HG03378 (cell line): Measurements from ENCODE around the gene GDF11.
"Not testable (repeated sequence)": the region's sequence is repeated elsewhere in the genome, so short reads cannot be mapped to it uniquely, and the experiment has no call there.

Experiments
- ATAC-seq: cut with Tn5 transposase; IDR thresholded peaks from one replicate; pipeline ENCODE4 v1.9.1; 2021; ENCODE audit warnings: mild to moderate bottlenecking, moderate library complexity; ENCODE audit not compliant: unreplicated experiment

GDF11 gene

DNA sequence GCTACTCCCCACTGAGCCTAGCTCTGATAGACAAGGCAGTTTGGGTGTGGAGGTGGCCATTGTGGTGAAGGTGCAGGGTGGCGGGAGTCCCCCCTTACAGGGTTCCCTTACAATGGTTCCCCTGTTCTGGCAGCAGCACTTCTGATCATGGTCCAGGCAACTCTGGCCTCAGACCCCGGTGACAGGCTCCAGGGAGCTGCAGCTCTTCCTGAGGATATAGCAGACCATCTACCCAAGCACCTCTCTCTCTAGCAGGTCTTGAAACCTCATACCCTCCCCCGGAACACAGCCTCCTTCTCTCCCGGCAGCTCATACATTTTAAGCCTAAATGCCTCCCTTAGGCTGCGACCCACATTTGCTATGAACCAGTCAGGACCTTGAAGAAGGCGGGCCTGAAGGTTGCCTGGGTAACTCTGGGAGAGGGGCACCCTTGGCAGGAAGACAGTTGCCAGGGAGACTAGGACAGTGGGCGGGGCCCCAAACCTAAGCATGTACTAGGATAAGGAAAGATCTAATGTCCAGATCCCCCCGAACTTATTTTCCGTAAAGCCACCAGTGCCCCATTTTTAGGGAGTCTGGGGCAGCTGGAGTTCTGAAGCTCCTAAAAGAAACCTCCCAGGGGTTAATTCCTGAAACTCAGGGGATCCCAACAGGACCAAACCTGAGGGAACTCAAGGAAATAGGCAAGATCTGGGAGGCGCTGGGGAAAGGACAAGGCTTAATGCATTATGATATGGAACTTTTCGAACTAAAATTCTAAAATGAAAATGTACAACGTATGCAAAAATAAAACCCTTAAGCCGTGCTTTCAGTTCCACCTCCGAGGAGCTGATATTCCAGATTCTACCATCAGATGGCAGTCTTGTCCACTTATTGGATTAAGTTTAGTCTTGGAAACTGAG lies 4.5 kb upstream of the GDF11 start:
- peak; percentile 78 for ATAC-seq

DNA sequence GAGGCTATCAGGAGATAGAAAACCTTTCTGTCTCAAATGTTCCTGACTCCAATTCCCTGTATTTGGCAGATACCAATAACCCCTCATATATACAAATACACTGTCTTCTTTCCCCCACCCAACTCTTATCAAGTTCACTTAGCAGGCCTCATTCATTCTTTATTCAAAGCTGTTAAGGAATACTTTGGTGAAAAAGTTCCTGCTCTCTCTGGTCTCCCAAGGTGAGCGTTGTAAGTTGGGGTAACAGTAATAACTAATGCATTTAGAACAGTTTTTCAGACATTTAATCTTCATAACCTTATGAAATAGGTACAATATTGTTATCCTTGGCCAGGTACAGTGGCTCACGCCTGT lies 3.9 kb upstream of the GDF11 start:
- ATAC-seq, result no peak

GRCh38 chr12:55741931-55742680 lies 816 bp upstream of the GDF11 start:
- no peak for ATAC-seq

DNA sequence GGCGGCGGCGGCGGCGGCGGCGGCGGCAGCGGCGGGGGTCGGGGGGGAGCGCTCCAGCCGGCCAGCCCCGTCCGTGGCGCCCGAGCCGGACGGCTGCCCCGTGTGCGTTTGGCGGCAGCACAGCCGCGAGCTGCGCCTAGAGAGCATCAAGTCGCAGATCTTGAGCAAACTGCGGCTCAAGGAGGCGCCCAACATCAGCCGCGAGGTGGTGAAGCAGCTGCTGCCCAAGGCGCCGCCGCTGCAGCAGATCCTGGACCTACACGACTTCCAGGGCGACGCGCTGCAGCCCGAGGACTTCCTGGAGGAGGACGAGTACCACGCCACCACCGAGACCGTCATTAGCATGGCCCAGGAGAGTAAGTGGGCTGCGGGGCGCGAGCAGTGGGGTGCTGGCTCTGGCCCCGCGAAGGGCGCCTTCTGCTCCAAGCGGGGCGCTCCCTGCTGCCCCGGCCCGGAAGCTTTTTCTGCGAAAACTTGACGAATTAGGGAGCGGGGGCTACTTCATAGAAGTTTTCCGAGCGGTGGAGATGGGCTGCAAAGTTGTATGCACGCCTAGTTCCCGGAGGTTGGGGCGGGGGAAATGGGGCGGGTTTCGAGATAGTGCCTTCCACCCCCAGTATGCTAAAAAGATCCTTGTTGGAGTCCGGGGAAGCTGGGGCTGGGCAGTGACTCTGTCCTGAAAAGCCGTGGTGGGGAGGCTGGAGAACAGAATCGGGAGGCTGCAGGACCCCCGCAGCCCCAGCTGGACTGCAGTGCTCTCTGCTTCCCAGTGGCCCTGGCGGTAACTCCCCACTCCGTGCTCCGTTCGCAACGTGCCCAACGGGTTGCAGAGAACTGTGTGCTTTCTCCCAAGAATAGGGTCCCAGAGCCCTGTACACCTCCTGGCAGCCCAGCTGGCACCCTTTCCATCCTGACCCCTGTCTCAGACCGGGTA lies 751 bp downstream of the GDF11 start:
- ATAC-seq, result peak; percentile 30

DNA sequence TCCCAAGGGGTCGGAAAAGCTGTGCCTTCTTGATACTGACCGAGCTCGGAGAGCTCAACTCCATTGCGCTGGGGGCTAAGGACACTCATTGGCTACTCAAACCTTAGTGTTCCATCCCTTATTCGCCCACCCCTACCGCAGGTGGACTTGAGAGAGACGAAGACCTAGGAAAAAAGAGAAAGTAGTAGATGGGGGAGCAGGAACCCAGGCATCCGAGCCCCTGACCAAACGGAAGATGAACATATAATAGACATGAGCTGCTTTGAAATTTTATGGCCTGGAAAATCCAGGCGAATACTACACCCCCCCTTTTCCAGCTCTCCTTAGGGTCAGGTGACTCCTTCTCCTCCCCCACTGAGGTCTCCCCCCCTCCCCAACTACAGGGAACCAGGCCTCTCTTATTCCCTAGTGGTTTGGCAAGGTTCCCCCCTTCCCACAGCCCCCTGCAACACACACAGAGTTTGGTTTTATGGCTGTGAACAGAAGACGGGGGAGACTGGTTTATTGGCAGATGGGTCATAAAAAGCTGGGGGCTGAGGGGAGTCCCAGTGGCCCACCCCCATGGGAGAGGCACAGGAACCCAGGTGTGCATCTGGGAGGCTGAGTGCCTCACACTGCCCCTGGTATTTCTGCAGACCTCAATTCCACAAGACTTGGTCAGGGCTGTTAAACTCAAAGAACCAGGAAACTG lies 1.6 kb downstream of the GDF11 start:
- no peak for ATAC-seq

- no peak for ATAC-seq
Measured at GRCh38 chr12:55745361-55746173, 2.6 kb downstream of the GDF11 start.

DNA sequence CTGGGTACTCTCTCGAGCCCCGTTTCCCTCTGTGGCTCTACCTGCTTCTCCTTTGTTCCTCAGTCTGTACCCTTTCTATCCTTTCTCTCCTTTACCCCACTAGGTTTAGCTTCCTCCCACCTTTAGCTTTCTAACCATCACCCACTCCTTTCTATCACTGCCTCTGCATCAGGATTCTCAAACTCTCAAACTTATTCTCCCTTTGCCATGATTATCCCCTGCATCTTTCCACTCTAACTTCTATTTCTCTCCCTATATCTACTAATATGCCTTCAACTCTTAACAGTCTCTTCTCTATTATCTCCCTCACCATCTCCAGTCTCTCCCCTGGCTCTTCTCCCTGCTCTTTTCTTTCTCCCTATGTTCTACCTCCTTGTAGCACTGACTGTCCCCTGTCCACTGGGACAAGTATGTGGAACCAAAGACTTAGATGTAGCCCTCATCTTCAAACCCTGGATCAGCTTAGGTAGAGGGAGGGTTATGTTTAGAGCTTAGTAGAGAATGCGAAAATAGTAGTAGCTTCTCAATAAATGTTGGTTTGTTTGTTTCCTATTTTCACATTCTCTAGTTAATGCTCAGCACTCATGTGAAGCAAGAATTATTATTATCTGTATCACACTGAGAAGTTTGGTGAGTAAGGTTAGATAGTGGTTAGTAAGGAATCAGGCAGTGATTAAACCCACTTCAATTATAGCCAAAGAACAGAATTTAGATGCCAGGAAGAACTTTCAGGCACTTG lies 3.4 kb downstream of the GDF11 start:
- no peak for ATAC-seq

DNA sequence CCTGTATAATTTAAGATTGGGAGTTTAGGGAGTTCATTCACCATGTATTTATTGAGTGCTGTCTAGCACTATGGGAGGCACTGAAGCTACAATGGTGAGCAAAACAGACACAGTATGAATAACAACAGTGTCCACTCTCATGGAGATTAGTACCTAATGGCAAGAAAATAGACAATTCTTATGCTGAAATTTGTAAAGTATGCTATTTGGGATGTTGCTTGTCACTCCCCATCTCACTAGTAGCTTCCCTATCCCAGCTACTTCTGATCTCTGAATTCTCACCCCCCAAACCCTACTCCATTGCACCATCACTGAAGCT lies 4.0 kb downstream of the GDF11 start:
- no peak for ATAC-seq

DNA sequence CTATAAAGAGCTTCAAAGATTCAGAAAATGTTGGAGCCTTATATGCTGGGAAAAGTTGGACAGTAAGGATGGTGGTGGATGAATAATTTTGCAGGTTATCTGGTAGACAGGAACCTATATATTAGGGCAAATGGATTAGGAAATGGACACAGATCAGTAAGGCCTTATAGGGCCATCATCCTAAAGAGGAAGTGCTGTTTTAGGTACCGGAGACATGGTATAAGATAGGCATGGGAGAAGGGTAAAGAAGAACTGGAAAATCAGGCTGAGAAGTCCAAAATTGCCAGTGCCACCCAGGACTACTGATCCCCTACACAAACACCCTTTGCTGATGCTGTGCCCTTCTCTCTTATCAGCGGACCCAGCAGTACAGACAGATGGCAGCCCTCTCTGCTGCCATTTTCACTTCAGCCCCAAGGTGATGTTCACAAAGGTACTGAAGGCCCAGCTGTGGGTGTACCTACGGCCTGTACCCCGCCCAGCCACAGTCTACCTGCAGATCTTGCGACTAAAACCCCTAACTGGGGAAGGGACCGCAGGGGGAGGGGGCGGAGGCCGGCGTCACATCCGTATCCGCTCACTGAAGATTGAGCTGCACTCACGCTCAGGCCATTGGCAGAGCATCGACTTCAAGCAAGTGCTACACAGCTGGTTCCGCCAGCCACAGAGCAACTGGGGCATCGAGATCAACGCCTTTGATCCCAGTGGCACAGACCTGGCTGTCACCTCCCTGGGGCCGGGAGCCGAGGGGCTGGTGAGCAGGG lies 5.5 kb downstream of the GDF11 start:
- no peak for ATAC-seq

DNA sequence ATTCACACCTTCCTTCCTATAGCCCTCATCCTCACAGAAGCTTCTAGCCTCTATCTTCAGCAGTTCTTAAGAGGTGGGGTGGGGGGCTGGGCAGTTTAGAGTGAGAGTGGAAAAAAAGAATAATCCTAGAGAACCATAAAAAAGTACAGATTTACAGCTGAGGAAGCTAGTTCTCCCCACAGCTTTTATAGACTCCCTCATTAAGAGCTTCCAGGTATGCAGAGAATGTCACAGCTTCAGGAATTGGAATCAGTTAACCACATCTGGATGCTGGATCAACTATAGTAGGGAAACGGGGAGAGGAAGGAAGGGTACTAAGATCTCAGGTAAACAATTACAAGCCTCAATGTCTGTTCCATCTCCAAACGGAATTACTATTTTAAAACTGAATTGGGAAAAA lies 12.3 kb downstream of the GDF11 start:
- ATAC-seq, result no peak

DNA sequence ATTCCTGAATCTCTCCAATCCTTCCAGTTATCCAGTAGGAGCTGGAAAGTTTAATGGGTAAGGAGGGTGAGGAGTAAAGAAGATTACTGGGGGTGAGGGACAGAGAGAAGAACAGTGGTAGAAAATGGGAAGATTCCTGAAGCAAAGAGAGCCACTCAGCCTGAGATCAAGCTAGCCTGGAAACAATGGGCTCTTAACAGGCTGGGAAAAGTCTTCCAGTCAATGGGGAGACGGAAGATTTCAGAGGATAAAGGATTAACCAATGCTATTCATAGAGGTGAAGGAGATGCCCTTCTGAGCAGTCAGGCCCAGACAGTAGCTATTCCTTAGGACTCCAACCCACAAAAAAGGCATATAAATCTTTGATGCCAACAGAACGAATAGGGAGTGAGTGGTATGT lies 14.8 kb downstream of the GDF11 start:
- no peak for ATAC-seq

DNA sequence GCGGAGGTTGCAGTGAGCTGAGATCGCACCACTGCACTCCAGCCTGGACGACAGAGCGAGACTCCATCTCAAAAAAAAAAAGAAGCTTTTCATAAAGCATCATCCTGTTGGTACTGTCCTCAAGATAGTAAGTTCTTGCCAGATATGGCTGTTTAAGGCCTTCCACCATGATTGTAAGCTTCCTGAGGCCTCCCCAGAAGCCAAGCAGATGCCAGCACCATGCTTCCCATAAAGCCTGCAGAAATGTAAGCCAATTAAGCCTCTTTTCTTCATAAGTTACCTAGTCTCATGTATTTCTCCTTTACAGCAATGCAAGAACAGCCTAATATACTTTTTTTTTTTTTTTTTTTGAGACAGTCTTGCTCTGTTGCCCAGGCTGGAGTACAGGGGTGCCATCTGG lies 15.7 kb downstream of the GDF11 start:
- ATAC-seq, result not testable (repeated sequence)

DNA sequence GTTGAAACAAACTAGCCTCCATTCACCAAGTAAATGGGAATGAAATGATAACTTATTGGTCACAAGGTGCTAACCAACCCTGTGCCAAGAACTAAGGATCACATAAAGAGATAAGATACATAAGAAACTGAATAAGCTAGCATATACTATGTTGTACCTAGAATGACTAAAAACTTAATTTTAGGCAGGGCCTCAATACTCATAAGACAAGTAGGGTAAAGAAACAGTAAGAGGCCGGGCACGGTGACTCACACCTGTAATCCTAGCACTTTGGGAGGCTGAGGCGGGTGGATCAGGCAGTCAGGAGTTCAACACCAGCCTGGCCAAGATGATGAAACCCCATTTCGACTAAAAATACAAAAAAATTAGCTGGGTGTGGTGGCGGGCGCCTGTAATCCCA lies 17.7 kb downstream of the GDF11 start:
- no peak for ATAC-seq

- ATAC-seq, result no peak
Measured at GRCh38 chr12:55762646-55763045, 19.7 kb downstream of the GDF11 start.

- no peak for ATAC-seq
Measured at GRCh38 chr12:55765736-55766290, 22.9 kb downstream of the GDF11 start.

GRCh38 chr12:55767156-55767555 lies 24.2 kb downstream of the GDF11 start:
- no peak for ATAC-seq

DNA sequence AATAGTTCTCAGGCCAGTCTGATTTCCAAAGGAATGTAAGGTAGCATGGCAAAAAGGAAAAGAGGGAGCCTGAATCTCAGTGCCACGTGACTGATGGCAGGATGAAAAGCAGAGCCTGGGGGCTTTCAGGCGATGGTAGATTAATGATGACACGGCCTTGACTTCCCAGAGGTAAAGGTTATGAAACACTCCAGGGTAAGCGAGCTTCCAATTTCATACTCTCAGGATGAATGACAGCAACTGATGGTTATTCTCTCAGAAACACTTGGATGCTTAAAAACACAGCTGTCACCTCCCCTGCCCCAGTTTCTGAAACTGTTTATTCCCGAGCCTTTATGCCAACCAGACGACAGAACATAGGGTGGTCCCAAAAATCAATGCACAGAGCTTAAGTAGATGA lies 28.8 kb downstream of the GDF11 start:
- no peak for ATAC-seq

- ATAC-seq, result no peak
Measured at GRCh38 chr12:55777856-55778255, 34.9 kb downstream of the GDF11 start.
